H1 (cell line): ENCODE measurements around the gene RIMS1. TPM values are rescaled to one million over a fixed set of nuclear protein-coding genes. Genes with fewer than 3 reads are reported as not detected.

Source experiments
- CHD7 ChIP-seq: fragments of 300-600 bp; sonication (generic); IDR thresholded peaks from 2 replicates; pipeline ENCODE4 v1.7.1; 2012; ENCODE audit warnings: low read length, moderate library complexity, mild to moderate bottlenecking, inconsistent platforms; ENCODE audit not compliant: insufficient replicate concordance
- polyA plus RNA-seq, 7 experiments: library from polyadenylated mRNA; depleted of rRNA in 3 of 7; stranded (reverse) in 5 of 7; unstranded in 2 of 7; fragments of >200 nt in 5 of 7; fragments of 200-250 nt in 2 of 7; gene quantifications; 1 replicate in 5 of 7; 2 replicates in 1 of 7; 4 replicates in 1 of 7; pipeline versions ENCODE4 v1.2.1 to v1.2.3, GENCODE V29; 2011 to 2013; ENCODE audit warnings: missing spikeins in 2 of 7, mixed read lengths in 2 of 7
- total RNA-seq: library from RNA; stranded (reverse); fragmentation: NEBNext Ultra II Directional; extraction: Animal tissue kit (Norgen Biotek cat#: 25700); gene quantifications from 2 replicates; pipeline ENCODE4 v1.2.1, GENCODE V29; 2021

The RIMS1 gene
- total and polyA plus RNA-seq, 2 of the 8 experiments (the other 6 are each of a cell fraction or from before 2014, with no cell fraction given), result 0.63 to 2.3 TPM

GRCh38 chr6:71889366-71889765, 3.0 kb downstream of the RIMS1 start (continued):
- no peak for TF ChIP-seq CHD7
